Measurements from ENCODE around the gene ZBTB20.
"Not testable (repeated sequence)": the region's sequence is repeated elsewhere in the genome, so short reads cannot be mapped to it uniquely, and the experiment has no call there.

ZBTB20 gene

DNA sequence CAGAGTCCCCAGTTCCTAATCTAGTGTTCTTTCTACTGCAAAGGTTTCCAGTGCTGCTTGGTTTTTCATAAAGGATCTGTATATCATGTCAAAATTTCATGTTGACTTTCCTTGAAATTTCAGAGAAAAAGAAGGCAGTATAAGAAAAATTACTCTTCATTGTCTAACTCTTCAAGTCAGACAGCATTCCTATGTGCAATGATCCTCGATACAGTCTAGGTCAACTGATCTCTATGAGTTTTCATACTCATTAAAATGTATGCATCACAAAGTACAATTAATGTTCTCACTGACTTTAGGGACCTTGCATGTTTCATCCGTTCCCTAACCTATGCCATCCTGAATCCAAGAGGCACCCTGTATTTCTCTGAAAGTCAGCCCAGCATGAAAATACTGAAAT is 317.3 kb downstream of the ZBTB20 start:
- no peak for TF ChIP-seq ZNF274 (IDR thresholded peaks at IDR 0.05; ENCODE audit: low read depth, low read length)

GRCh38 chr3:114827495-114827894 is 319.6 kb downstream of the ZBTB20 start:
- no peak for TF ChIP-seq ZNF274 (IDR thresholded peaks at IDR 0.05; ENCODE audit: low read depth, low read length)
- no peak overlapping the region for H3K4me3 ChIP-seq (ENCODE audit: low read length)

More for the DNA sequence above, 317.3 kb downstream of the ZBTB20 start:
- H3K4me3 ChIP-seq (ENCODE audit: low read length): no peak overlapping the region

DNA sequence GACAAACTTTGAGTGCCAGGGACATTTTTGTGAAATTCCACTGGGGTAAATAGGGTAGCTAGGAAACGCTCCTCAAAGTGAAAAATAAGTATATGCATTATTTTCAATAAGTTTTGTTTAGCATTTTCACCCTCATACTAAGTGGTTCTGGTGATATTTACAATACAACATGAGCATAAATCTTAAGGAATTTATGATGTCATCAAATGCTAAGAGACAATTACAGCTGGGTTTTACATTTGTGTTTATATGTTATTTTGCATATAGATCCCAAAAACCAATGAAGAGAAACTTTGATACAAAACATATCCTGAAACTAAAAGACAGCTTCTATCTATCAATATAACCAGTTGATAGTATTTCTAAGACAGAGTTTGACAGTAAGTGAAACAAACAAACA is 323.1 kb downstream of the ZBTB20 start:
- TF ChIP-seq ZNF274 (IDR thresholded peaks at IDR 0.05; ENCODE audit: low read depth, low read length): no peak
- H3K4me3 ChIP-seq (ENCODE audit: low read length): no peak overlapping the region

DNA sequence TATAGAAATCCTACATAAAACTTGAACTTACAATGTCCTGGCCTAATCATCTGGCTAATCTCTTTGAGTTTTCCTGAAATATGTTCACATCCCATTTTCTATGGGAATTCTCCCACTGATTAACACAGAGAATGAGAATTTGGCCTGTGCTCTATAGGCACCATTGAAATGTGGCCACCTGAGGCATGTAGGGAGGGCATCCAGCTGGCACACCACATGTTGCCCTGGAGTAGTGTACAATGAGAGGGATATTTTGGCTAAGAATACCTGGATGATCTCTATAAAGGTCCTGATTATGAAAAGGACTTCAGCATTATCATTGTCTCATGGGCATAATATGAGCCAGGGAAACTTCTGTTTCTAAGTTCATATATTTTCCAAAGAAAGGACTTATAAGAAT is 324.0 kb downstream of the ZBTB20 start:
- no peak for TF ChIP-seq ZNF274 (IDR thresholded peaks at IDR 0.05; ENCODE audit: low read depth, low read length)
- H3K4me3 ChIP-seq (ENCODE audit: low read length): no peak overlapping the region

DNA sequence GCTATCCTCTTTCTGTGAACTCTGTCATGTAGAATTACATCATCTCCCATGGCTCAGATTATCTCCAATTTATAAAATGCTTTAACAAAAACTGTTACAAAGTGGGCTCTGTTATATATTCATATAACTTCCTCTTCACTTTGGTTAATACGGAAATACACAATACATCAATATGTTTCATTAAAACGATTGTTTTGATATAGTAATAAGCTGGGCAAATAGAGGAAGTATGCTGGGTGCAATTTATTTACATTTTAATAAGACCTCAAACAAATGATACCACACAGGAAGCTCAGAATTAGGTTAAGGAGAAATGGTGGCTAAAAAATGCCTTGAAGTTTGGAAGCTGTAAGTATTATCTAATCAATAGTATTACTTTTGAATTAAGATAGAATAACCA is 331.0 kb downstream of the ZBTB20 start:
- TF ChIP-seq ZNF274 (IDR thresholded peaks at IDR 0.05; ENCODE audit: low read depth, low read length): no peak
- H3K4me3 ChIP-seq (ENCODE audit: low read length): no peak overlapping the region

DNA sequence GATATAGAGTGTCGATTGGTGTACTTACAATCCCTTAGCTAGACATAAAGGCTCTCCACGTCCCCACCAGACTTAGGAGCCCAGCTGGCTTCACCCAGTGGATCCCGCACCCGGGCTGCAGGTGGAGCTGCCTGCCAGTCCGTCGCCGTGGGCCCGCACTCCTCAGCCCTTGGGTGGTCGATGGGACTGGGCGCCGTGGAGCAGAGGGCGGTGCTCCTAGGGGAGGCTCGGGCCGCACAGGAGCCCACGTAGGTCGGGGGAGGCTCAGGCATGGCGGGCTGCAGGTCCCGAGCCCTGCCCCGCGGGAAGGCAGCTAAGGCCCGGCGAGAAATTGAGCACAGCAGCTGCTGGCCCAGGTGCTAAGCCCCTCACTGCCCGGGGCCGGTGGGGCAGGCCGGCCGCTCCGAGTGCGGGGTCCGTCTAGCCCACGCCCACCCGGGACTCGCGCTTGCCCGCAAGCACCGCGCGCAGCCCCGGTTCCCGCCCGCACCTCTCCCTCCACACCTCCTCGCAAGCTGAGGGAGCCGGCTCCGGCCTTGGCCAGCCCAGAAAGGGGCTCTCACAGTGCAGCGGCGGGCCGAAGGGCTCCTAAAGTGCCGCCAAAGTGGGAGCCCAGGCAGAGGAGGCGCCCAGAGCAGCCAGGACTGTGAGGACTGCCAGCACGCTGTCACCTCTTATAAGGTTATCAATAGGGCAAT is 334.4 kb downstream of the ZBTB20 start:
- not testable (repeated sequence) for H3K4me3 ChIP-seq (ENCODE audit: low read length)

DNA sequence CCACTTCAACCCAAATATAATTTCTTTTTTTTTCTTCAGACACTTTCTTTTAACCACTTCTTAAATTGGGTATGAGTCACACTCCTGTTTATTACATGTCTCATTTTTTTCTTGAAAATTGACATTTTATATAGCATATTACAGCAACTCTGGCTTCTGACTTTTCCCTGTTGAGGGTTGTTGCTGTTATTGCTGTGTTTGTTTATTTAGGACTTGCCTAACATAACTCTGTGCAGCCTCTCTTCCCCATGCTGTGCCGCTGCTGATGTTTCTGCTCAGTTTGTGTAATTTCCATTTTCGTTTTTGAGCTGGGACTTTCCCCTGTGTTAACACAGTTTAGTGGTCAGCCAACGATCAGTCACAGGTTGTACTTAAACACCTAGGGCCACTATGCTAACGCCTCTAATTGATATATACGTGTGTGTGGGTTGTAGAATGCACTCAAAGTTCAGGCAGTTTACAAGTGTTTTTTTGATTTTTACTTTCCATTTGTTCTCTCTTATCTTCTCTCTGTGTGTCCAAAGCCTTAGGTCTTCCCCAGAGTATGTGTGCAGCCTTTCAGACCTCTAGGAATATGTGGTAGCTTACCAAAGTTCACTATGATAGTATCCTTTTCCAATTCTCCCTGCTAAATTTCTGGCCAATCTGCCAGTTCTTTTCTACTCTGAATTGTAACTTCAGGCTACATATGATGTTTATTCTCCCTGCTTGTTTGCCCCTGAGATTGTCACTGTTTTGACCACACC is 337.2 kb downstream of the ZBTB20 start:
- TF ChIP-seq ZNF274 (IDR thresholded peaks at IDR 0.05; ENCODE audit: low read depth, low read length): no peak
- no peak overlapping the region; the same call in 1 of the 2 replicates for H3K4me3 ChIP-seq (ENCODE audit: low read length)

DNA sequence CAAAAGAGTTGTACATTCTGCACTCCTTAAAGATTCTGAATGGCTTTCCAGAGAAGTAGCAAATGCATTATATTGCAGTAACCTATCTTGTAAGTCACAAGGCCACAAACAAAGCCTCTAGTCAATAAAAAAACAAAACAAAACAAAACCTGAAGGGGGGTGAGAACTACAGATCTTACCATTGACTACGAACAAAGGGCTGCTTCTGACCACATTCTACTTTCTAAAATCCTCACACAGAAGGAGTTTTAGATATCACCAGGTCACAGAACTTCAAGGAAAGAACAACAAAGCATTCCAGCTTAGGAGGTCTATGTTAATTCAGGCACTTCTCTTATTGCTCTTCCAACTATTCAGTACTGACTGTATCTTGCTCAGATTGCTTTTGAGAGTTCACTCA is 343.0 kb downstream of the ZBTB20 start:
- no peak for TF ChIP-seq ZNF274 (IDR thresholded peaks at IDR 0.05; ENCODE audit: low read depth, low read length)

GRCh38 chr3:114803042-114803695 is 343.9 kb downstream of the ZBTB20 start:
- TF ChIP-seq ZNF274 (IDR thresholded peaks at IDR 0.05; ENCODE audit: low read depth, low read length): no peak

More for the DNA sequence above, 343.0 kb downstream of the ZBTB20 start:
- no peak overlapping the region for H3K4me3 ChIP-seq (ENCODE audit: low read length)

GRCh38 chr3:114800272-114801031 is 346.6 kb downstream of the ZBTB20 start:
- TF ChIP-seq ZNF274 (IDR thresholded peaks at IDR 0.05; ENCODE audit: low read depth, low read length): no peak
- no peak overlapping the region for H3K4me3 ChIP-seq (ENCODE audit: low read length)

More at GRCh38 chr3:114803042-114803695, 343.9 kb downstream of the ZBTB20 start:
- no peak overlapping the region for H3K4me3 ChIP-seq (ENCODE audit: low read length)

GRCh38 chr3:114799816-114800215 is 347.3 kb downstream of the ZBTB20 start:
- H3K4me3 ChIP-seq (ENCODE audit: low read length): no peak overlapping the region
- TF ChIP-seq ZNF274 (IDR thresholded peaks at IDR 0.05; ENCODE audit: low read depth, low read length): no peak

DNA sequence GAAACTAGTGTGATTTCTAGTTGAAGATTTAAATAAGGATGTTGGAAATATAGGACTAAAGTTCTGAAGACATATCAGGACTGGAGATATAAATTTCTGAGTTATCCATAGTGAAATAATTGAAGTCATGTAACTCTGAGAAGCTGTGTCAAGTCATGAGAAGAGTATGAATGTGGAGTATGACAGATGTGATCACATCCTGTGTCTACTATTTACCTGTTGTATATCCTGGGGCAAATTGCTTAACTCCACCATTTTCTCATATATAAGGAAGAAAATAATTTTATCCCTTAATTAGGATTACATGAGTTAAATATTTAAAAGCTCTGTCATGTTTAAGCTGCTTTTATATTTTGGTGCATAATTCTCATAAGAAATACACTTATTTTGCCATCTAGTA is 350.3 kb downstream of the ZBTB20 start:
- TF ChIP-seq ZNF274 (IDR thresholded peaks at IDR 0.05; ENCODE audit: low read depth, low read length): no peak

DNA sequence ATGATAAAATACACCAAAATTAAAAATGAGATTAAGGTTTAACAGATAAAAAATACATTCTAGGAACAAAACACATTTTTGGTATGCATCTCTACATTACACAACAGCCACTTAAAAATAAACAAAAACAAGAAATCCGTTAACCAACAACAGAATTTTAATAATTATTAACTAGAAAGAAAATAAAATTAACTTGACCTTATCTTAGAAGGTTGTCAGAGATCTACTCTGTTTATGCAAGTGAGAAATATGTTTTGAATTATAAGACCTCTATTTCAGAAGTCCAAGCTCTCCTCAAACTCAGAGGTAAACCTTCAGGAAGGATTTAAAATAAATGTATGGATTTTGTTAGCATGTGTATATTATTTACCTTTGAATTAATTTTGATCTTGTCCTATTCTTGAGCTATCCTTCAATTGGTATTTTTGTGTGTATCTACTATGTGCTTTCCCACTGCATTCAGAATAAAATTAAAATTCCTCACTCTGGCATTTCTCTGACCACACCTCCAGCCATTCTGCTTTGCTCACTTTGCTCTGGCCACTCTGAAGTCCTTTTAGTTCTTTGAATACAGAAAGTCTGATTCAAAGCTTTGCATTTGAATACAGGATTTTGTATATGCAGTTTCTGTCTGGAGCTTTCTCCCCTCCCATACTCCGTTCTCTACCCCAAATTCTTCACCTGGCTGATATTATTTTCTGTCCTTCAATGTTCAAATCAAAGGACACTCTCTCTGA is 352.0 kb downstream of the ZBTB20 start:
- TF ChIP-seq ZNF274 (IDR thresholded peaks at IDR 0.05; ENCODE audit: low read depth, low read length): no peak
- no peak overlapping the region for H3K4me3 ChIP-seq (ENCODE audit: low read length)

More for the DNA sequence above, 350.3 kb downstream of the ZBTB20 start:
- no peak overlapping the region for H3K4me3 ChIP-seq (ENCODE audit: low read length)

Data from GM08714 (cell line).